Peyer's patch (tissue), 4 donors: ENCODE results near the gene ITGA7. TPM values are rescaled to one million over a fixed set of nuclear protein-coding genes. Genes with fewer than 3 reads are reported as not detected.

ENCODE experiments used
- DNase-seq, 3 donors: peaks; one replicate each; pipeline ENCODE4 v3.0.0-alpha.2; 2017 to 2019
- H3K27ac ChIP-seq, 4 donors: fragments of 200-600 bp; sonication (generic); one replicate each; pipeline ENCODE4 v1.5.1; 2016 to 2019
- H3K27me3 ChIP-seq, 2 donors: fragments of 200-600 bp; sonication (generic); one replicate each; pipeline ENCODE4 v1.5.1; 2019
- H3K36me3 ChIP-seq, 3 donors: fragments of 200-600 bp; sonication (generic); one replicate each; pipeline ENCODE4 v1.5.1; 2016 to 2019
- H3K4me1 ChIP-seq, 4 donors: fragments of 200-600 bp; sonication (generic); one replicate each; pipeline ENCODE4 v1.5.1; 2016 to 2019
- H3K4me3 ChIP-seq, 4 donors: fragments of 200-600 bp; sonication (generic); 1 replicate in 3 of 4; 2 replicates in 1 of 4; pipeline ENCODE4 v1.5.1; 2016 to 2019; ENCODE audit warnings: mild to moderate bottlenecking in 1 of 4
- H3K9me3 ChIP-seq, 4 donors: fragments of 200-600 bp; sonication (generic); one replicate each; pipeline ENCODE4 v1.5.1; 2016 to 2019; ENCODE audit warnings: mild to moderate bottlenecking in 1 of 4
- POLR2A ChIP-seq, 2 donors: fragments of 450-650 bp; IDR thresholded peaks; one replicate each; pipeline ENCODE4 v1.5.1; 2017; ENCODE audit warnings: antibody characterized with exemption in 2 of 2, mild to moderate bottlenecking in 2 of 2, moderate library complexity in 2 of 2
- total RNA-seq, 4 donors: library from RNA; depleted of rRNA; stranded (reverse); fragments of >200 nt; gene quantifications; one replicate each; pipeline ENCODE4 v1.1.0, GENCODE V29; 2016
- TF ChIP-seq, protein P1 (sequence below), 6 experiments: fragments of 450-650 bp in 4 of 6; fragments of 200-600 bp in 2 of 6; sonication (generic) in 1 of 6; IDR thresholded peaks; one replicate each; pipeline ENCODE4 v1.5.1; 2017 to 2019; ENCODE audit warnings: antibody characterized with exemption in 6 of 6, mild to moderate bottlenecking in 3 of 6, moderate library complexity in 1 of 6

ITGA7 gene
- total RNA-seq, 4 donors from 2014 or later = 13.1 to 29.0 (median 27.0) TPM

DNA sequence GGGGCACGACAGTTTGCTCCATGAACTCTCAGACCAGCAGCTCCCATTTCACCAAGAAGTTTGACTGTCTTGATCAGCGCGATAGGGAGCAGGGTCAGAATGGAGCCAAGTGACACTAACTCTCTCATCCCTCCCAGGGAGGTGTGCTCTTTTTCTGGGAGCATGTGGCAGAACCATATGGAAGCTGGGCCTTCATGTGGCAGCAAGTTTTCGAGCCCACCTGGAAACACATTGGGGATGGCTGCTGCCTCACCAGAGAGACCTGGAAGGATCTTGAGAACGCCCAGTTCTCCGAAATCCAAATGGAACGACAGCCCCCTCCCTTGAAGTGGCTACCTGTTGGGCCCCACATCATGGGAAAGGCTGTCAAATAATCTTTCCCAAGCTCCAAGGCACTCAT is 24.0 kb downstream of the ITGA7 start:
- no peak for DNase-seq
- Histone ChIP-seq H3K4me1 (peaks cover 0 to 10% (median 3%) of the 10 kb centered on the region in 4 donors), H3K27me3 (no peaks in the 10 kb centered on the region), H3K36me3 (peaks cover 0 to 19% (median 0%) of the 10 kb centered on the region in 3 donors), H3K27ac (no peak overlapping the region), H3K4me3 (peak overlapping the region in 1 of 4 donors; percentile 71), H3K9me3 (no peaks in the 10 kb centered on the region)
- TF ChIP-seq POLR2A (IDR thresholded peaks at IDR 0.05) = no peak
- TF ChIP-seq, protein P1, sequence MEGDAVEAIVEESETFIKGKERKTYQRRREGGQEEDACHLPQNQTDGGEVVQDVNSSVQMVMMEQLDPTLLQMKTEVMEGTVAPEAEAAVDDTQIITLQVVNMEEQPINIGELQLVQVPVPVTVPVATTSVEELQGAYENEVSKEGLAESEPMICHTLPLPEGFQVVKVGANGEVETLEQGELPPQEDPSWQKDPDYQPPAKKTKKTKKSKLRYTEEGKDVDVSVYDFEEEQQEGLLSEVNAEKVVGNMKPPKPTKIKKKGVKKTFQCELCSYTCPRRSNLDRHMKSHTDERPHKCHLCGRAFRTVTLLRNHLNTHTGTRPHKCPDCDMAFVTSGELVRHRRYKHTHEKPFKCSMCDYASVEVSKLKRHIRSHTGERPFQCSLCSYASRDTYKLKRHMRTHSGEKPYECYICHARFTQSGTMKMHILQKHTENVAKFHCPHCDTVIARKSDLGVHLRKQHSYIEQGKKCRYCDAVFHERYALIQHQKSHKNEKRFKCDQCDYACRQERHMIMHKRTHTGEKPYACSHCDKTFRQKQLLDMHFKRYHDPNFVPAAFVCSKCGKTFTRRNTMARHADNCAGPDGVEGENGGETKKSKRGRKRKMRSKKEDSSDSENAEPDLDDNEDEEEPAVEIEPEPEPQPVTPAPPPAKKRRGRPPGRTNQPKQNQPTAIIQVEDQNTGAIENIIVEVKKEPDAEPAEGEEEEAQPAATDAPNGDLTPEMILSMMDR (IDR thresholded peaks at IDR 0.05) = no peak

DNA sequence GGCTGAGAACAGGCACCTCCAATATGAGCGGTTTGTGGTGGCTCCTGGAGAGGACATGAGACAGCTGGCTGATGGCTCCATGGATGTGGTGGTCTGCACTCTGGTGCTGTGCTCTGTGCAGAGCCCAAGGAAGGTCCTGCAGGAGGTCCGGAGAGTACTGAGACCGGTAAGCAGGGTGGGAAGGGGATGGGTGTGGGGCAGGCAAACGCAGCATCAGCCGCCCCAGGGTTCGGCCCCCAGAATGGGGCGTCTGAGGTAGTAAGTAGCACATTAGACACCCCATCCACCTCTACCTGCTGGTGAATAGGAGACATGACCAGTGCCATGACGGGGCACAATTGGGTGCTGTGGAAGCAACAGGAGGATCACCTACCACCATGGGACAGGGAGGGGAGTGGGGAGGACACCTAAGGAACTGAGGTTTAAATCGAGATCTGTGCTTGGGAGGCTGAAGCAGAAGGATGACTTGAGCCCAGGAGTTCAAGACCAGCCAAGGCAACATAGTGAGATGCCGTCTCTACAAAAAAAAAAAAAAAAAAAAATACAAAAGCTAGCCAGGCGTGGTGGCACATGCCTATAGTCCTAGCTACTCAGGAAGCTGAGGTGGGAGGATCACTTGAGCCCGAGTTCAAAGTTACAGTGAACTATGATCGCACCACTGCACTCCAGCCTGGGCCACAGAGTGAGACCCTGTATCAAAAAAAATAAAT is 25.5 kb downstream of the ITGA7 start:
- TF ChIP-seq, protein P1 (IDR thresholded peaks at IDR 0.05) = peak in 1 of 6 experiments; percentile 14
- TF ChIP-seq POLR2A (IDR thresholded peaks at IDR 0.05) = no peak
- peak in 1 of 3 donors; percentile 67 for DNase-seq

DNA sequence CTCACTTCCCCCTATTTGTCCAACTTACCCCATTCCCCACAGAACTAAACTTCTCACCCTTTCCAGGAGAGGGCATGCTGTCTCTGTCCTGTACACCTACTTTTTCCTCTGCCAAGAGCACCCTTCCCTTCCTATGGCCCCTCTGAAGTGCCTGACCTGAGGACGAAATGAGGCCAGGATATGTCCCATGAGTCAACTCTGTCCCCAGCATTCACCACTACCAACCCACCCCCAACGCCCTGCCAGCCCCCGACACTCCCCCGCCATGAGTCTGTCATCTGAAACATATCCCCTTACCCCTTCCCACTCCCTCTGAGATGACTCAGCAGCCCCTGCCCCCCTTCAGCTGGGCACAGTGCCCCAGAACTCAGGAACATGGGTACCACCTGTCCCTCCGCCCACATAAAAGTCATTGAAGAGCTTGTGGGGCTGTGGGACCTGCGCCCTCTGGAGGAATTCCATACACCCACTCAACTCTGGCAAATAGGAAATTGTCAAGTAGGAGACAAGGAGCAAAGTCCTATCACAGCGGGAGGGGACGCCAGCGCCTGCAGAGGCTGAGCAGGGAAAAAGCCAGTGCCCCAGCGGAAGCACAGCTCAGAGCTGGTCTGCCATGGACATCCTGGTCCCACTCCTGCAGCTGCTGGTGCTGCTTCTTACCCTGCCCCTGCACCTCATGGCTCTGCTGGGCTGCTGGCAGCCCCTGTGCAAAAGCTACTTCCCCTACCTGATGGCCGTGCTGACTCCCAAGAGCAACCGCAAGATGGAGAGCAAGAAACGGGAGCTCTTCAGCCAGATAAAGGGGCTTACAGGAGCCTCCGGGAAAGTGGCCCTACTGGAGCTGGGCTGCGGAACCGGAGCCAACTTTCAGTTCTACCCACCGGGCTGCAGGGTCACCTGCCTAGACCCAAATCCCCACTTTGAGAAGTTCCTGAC is 26.3 kb downstream of the ITGA7 start:
- TF ChIP-seq, protein P1 (IDR thresholded peaks at IDR 0.05) = peak in 4 of 6 experiments; percentile 29 to 65 (median 59)
- TF ChIP-seq POLR2A (IDR thresholded peaks at IDR 0.05) = peak; percentile 83 to 87
- Histone ChIP-seq H3K27me3 (no peaks in the 10 kb centered on the region), H3K36me3 (peaks cover 0 to 11% (median 0%) of the 10 kb centered on the region in 3 donors), H3K9me3 (no peaks in the 10 kb centered on the region), H3K4me3 (peak overlapping the region in 3 of 4 donors; percentile 35 to 71 (median 58)), H3K4me1 (peaks cover 0 to 10% (median 3%) of the 10 kb centered on the region in 4 donors), H3K27ac (peak overlapping the region; percentile 5 to 69 (median 46))
- DNase-seq = peak; percentile 21 to 88 (median 85)

More for the DNA sequence above, 25.5 kb downstream of the ITGA7 start:
- H3K27me3 ChIP-seq = no peaks in the 10 kb centered on the region
- peaks cover 0 to 10% (median 3%) of the 10 kb centered on the region in 4 donors for H3K4me1 ChIP-seq
- H3K27ac ChIP-seq = peak overlapping the region in 3 of 4 donors; percentile 34 to 69 (median 57)
- peaks cover 0 to 11% (median 0%) of the 10 kb centered on the region in 3 donors for H3K36me3 ChIP-seq
- H3K9me3 ChIP-seq = no peaks in the 10 kb centered on the region
- peak overlapping the region in 3 of 4 donors; percentile 35 to 71 (median 58) for H3K4me3 ChIP-seq

DNA sequence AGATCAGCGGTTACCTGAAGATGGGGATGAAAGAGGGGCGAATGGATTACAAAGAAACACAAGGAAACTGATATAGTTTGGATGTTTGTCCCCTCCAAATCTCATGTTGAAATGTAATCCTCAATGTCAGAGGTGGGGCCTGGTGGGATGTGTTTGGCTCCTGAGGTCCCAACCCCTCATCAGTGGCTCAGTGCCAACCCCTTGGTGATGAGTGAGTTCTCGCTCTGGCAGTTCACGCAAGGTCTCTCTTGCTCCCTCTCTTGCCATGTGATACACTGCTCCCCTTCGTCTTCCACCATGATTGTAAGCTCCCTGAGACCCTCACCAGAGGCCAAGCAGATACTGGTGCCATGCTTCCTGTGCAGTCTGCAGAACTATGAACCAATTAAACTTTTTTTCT is 28.0 kb downstream of the ITGA7 start:
- no peaks in the 10 kb centered on the region for H3K27me3 ChIP-seq
- peaks cover 0 to 4% (median 0%) of the 10 kb centered on the region in 3 donors for H3K36me3 ChIP-seq
- DNase-seq = no peak
- no peak for TF ChIP-seq POLR2A (IDR thresholded peaks at IDR 0.05)
- TF ChIP-seq, protein P1 (IDR thresholded peaks at IDR 0.05) = no peak
- H3K4me1 ChIP-seq = peaks cover 0 to 14% (median 5%) of the 10 kb centered on the region in 4 donors
- H3K4me3 ChIP-seq = no peak overlapping the region
- no peak overlapping the region for H3K27ac ChIP-seq
- H3K9me3 ChIP-seq = no peaks in the 10 kb centered on the region

DNA sequence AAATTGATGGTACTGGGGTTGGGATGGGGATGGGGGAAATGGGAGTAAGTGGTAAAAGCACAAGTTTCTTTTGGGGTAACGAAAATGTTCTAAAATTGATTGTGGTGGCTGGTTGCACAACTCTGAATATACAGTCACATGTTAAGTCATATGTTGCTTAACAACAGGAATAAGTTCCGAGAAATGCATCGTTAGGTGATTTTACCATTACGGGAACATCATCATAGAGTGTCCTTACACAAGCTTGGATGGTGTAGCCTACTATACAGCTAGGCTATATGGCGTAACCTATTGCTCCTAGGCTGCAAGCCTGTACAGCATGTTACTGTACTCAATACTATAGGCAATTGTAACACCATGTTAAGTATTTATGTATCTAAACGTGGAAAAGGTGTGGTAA is 31.0 kb downstream of the ITGA7 start:
- Histone ChIP-seq H3K4me1 (peaks cover 0 to 16% (median 2%) of the 10 kb centered on the region in 4 donors), H3K9me3 (no peaks in the 10 kb centered on the region), H3K27me3 (no peaks in the 10 kb centered on the region), H3K27ac (no peak overlapping the region), H3K4me3 (no peak overlapping the region), H3K36me3 (no peaks in the 10 kb centered on the region)
- peak in 1 of 3 donors; percentile 13 for DNase-seq
- no peak for TF ChIP-seq POLR2A (IDR thresholded peaks at IDR 0.05)
